ENCODE measurements around the gene BCAT1. TPM values are rescaled to one million over a fixed set of nuclear protein-coding genes. Genes with fewer than 3 reads are reported as not detected.

Gene BCAT1
- total and polyA plus RNA-seq, 2 of the 8 experiments (the other 6 are each of a cell fraction or from before 2014, with no cell fraction given): 19.7 to 263 TPM

GRCh38 chr12:24860546-24860945 is 88.4 kb downstream of the BCAT1 start:
- Histone ChIP-seq H3K56ac (replicated peaks; ENCODE audit: insufficient read length, low read depth, low read length) (no peak overlapping the region), H2AK5ac (ENCODE audit: low read depth, low read length) (no peak overlapping the region), H3K18ac (ENCODE audit: extremely low read depth, low read length) (no peak overlapping the region), H4K5ac (ENCODE audit: insufficient read length, low read depth, low read length) (no peak overlapping the region), H3K27ac (ENCODE audit: low read depth, low read length) (no peak overlapping the region), H3K23ac (ENCODE audit: insufficient read length) (no peak overlapping the region), H2BK120ac (replicated peaks; ENCODE audit: low read depth, low read length) (no peak overlapping the region), H3K36me3 (ENCODE audit: control insufficient read depth in 2 of 4, insufficient read depth in 4 of 4, low read length in 3 of 4) (peaks cover 8 to 59% (median 35%) of the 10 kb centered on the region in 4 experiments; a peak in 5 of 8 replicates), H3K27me3 (replicated peaks in 1 of 4; ENCODE audit: control insufficient read depth in 3 of 4, extremely low read depth in 1 of 4, insufficient read depth in 3 of 4, low read length in 3 of 4) (no peaks in the 10 kb centered on the region), H2BK20ac (ENCODE audit: low read length) (no peak overlapping the region), H3K4me3 (ENCODE audit: extremely low read depth in 1 of 4, insufficient read depth in 2 of 4, low read depth in 3 of 4, low read length in 4 of 4) (no peak overlapping the region), H3K9me3 (ENCODE audit: insufficient read depth in 2 of 2, low read depth in 1 of 2, low read length in 1 of 2) (peaks cover 16 to 18% of the 10 kb centered on the region in 2 experiments), H2BK5ac (ENCODE audit: low read depth, low read length) (no peak overlapping the region), H3K4ac (replicated peaks; ENCODE audit: insufficient read length, low read depth, low read length) (no peak overlapping the region), H3K9ac (replicated peaks in 1 of 4; ENCODE audit: extremely low read depth in 1 of 4, low read depth in 3 of 4, low read length in 3 of 4) (no peak overlapping the region), H2BK12ac (ENCODE audit: low read depth, low read length) (no peak overlapping the region), H4K20me1 (replicated peaks in 1 of 2; ENCODE audit: control insufficient read depth in 1 of 2, insufficient read depth in 2 of 2, low read length in 2 of 2) (no peaks in the 10 kb centered on the region), H3K14ac (ENCODE audit: insufficient read length) (no peak overlapping the region), H2BK15ac (ENCODE audit: low read length) (no peak overlapping the region), H2AFZ (ENCODE audit: low read length) (no peak overlapping the region), H4K8ac (ENCODE audit: extremely low read depth, insufficient read depth, low read length) (no peak overlapping the region), H3K79me1 (ENCODE audit: low read depth, low read length) (peaks cover 3% of the 10 kb centered on the region; the same call in 1 of the 2 replicates), H3K4me1 (replicated peaks in 1 of 4; ENCODE audit: control insufficient read depth in 3 of 4, insufficient read depth in 4 of 4, low read length in 3 of 4) (peaks cover 0 to 8% (median 2%) of the 10 kb centered on the region in 4 experiments; a peak in 2 of 7 replicates), H3K79me2 (ENCODE audit: control insufficient read depth in 1 of 2, insufficient read depth in 2 of 2, low read length in 2 of 2) (peaks cover 0 to 12% of the 10 kb centered on the region in 2 experiments; a peak in 2 of 4 replicates), H4K91ac (replicated peaks; ENCODE audit: insufficient read length, low read length) (no peak overlapping the region), H3K23me2 (ENCODE audit: low read depth, low read length) (peaks cover 3% of the 10 kb centered on the region; the same call in 1 of the 2 replicates), H3K4me2 (ENCODE audit: insufficient read depth in 1 of 2, low read depth in 2 of 2, low read length in 2 of 2) (no peak overlapping the region)
- FAIRE-seq (no peak), DNase-seq (ENCODE audit: low read depth in 1 of 2, low spot score in 2 of 2) (no peak)
- ChIA-PET POLR2A (ENCODE audit: partially characterized antibody) (interaction anchor here (3.0 kb wide), 1 partner anchor 9 kb away, joined by 9 read pairs; no protein-coding TSS in a partner anchor), CTCF (ENCODE audit: partially characterized antibody) (interaction anchor here (0.6 to 1.4 kb wide), 3 partner anchors 9 to 102 kb away, joined by 3 read pairs; no protein-coding TSS in a partner anchor)
- TF ChIP-seq ATF3 (IDR thresholded peaks at IDR 0.05; ENCODE audit: insufficient read depth, low read depth, low read length) (no peak), CBX5 (IDR thresholded peaks at IDR 0.05; ENCODE audit: low read depth, low read length) (no peak), SUZ12 (IDR thresholded peaks at IDR 0.05; ENCODE audit: low read length) (no peak), SP1 (IDR thresholded peaks at IDR 0.05; ENCODE audit: low read depth, low read length) (no peak), CHD2 (IDR thresholded peaks at IDR 0.05; ENCODE audit: low read length) (no peak), TCF12 (IDR thresholded peaks at IDR 0.05; ENCODE audit: low read depth, low read length) (no peak), SRF (IDR thresholded peaks at IDR 0.05; ENCODE audit: low read depth, low read length) (no peak), KDM1A (IDR thresholded peaks at IDR 0.05; ENCODE audit: borderline replicate concordance, low read length) (no peak), NRF1 (IDR thresholded peaks at IDR 0.05; ENCODE audit: low read depth, low read length) (no peak), RBBP5 (IDR thresholded peaks at IDR 0.05; ENCODE audit: borderline replicate concordance, low read depth, low read length) (no peak), SIN3A (conservative IDR thresholded peaks at IDR 0.05 in 1 of 2, IDR thresholded peaks at IDR 0.05 in 1 of 2; ENCODE audit: low read depth in 1 of 2, low read length in 2 of 2) (no peak), KDM4A (IDR thresholded peaks at IDR 0.05; ENCODE audit: low read depth, low read length, severe bottlenecking) (no peak), RXRA (IDR thresholded peaks at IDR 0.05; ENCODE audit: insufficient read depth, low read depth, low read length) (no peak), SIX5 (IDR thresholded peaks at IDR 0.05; ENCODE audit: low read depth, low read length) (no peak), POU5F1 (IDR thresholded peaks at IDR 0.05; ENCODE audit: low read depth, low read length) (no peak)

Measured in H1 (cell line).